NCI-H526 (cell line): ENCODE measurements around the gene GRID2IP.
A peak's percentile ranks its signal among the peaks of the same experiment; 100 is the strongest.
"Not testable (repeated sequence)": the region's sequence is repeated elsewhere in the genome, so short reads cannot be mapped to it uniquely, and the experiment has no call there.

Source experiments
- DNase-seq, 2 experiments: peaks; one replicate each; lab custom pipeline; 2025; lab: John Stamatoyannopoulos, UW

GRID2IP gene

GRCh38 chr7:6551016-6551511, at the start of gene GRID2IP:
GRID2IP (minus strand) TSS chr7:6551461; CDS start chr7:6551436, 25 bp downstream.
- DNase-seq: no peak

GRCh38 chr7:6600093-6600492, 48.8 kb upstream of the GRID2IP start:
- DNase-seq: no peak

- no peak for DNase-seq
Observed at GRCh38 chr7:6590645-6591110, 39.4 kb upstream of the GRID2IP start.

- DNase-seq: peak; percentile 35 to 88
Observed at GRCh38 chr7:6589829-6590644, 38.8 kb upstream of the GRID2IP start, which contains the start of gene INTS15. INTS15 (plus strand) TSS chr7:6590021; CDS start chr7:6590284, 263 bp downstream.

- no peak for DNase-seq
Observed at GRCh38 chr7:6589151-6589828, 38.0 kb upstream of the GRID2IP start.

GRCh38 chr7:6588566-6588965, 37.3 kb upstream of the GRID2IP start:
- DNase-seq: no peak

- DNase-seq: not testable (repeated sequence)
Observed at GRCh38 chr7:6585746-6586432, 34.6 kb upstream of the GRID2IP start.

- no peak for DNase-seq
Observed at GRCh38 chr7:6579446-6579845, 28.2 kb upstream of the GRID2IP start.

GRCh38 chr7:6578114-6579084, 27.1 kb upstream of the GRID2IP start:
- no peak for DNase-seq

- DNase-seq: peak; percentile 75 to 95
Observed at GRCh38 chr7:6577369-6578113, 26.3 kb upstream of the GRID2IP start, which contains the start of gene ZDHHC4. ZDHHC4 (plus strand) TSS chr7:6577454; CDS start chr7:6580562, 3,108 bp downstream.

GRCh38 chr7:6576867-6577368, 25.7 kb upstream of the GRID2IP start:
- not testable (repeated sequence) for DNase-seq

- no peak for DNase-seq
Observed at GRCh38 chr7:6576024-6576866, 25.0 kb upstream of the GRID2IP start.

- no peak for DNase-seq
Observed at GRCh38 chr7:6575281-6576023, 24.2 kb upstream of the GRID2IP start.

GRCh38 chr7:6571160-6571779, 20.0 kb upstream of the GRID2IP start:
- DNase-seq: no peak

- no peak for DNase-seq
Observed at GRCh38 chr7:6567886-6568285, 16.6 kb upstream of the GRID2IP start.

GRCh38 chr7:6565655-6566054, 14.4 kb upstream of the GRID2IP start:
- DNase-seq: no peak

GRCh38 chr7:6563936-6564770, 12.9 kb upstream of the GRID2IP start:
- no peak for DNase-seq
